ENCODE measurements around the gene GBP2.

GBP2 gene

GRCh38 chr1:89172468-89173143 is 46.7 kb upstream of the GBP2 start (continued):
- TF ChIP-seq, protein P1, sequence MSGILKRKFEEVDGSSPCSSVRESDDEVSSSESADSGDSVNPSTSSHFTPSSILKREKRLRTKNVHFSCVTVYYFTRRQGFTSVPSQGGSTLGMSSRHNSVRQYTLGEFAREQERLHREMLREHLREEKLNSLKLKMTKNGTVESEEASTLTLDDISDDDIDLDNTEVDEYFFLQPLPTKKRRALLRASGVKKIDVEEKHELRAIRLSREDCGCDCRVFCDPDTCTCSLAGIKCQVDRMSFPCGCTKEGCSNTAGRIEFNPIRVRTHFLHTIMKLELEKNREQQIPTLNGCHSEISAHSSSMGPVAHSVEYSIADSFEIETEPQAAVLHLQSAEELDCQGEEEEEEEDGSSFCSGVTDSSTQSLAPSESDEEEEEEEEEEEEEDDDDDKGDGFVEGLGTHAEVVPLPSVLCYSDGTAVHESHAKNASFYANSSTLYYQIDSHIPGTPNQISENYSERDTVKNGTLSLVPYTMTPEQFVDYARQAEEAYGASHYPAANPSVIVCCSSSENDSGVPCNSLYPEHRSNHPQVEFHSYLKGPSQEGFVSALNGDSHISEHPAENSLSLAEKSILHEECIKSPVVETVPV (CRISPR knock-in tag; IDR thresholded peaks at IDR 0.05) = no peak
- TF ChIP-seq ESRRG (CRISPR knock-in tag; IDR thresholded peaks at IDR 0.05) = no peak
- no peak for TF ChIP-seq ARNTL (CRISPR knock-in tag; IDR thresholded peaks at IDR 0.05; ENCODE audit: borderline replicate concordance, low read depth)
- no peak for TF ChIP-seq CREB5 (CRISPR knock-in tag; IDR thresholded peaks at IDR 0.05; ENCODE audit: low read depth)

GRCh38 chr1:89171067-89171438 is 45.1 kb upstream of the GBP2 start:
- no peak for ATAC-seq
- TF ChIP-seq OSR1 (CRISPR knock-in tag; IDR thresholded peaks at IDR 0.05) = no peak
- no peak for TF ChIP-seq GLIS3 (CRISPR knock-in tag; IDR thresholded peaks at IDR 0.05)
- no peak for TF ChIP-seq SNAI2 (CRISPR knock-in tag; IDR thresholded peaks at IDR 0.05)
- TF ChIP-seq RARB (CRISPR knock-in tag; IDR thresholded peaks at IDR 0.05) = no peak
- no peak for TF ChIP-seq ZNF565 (CRISPR knock-in tag; conservative IDR thresholded peaks at IDR 0.05; ENCODE audit: low read depth)
- no peak for TF ChIP-seq ISL1 (CRISPR knock-in tag; IDR thresholded peaks at IDR 0.05)
- no peak for TF ChIP-seq PATZ1 (CRISPR knock-in tag; IDR thresholded peaks at IDR 0.05; ENCODE audit: borderline replicate concordance)
- no peak for TF ChIP-seq POU6F1 (CRISPR knock-in tag; IDR thresholded peaks at IDR 0.05; ENCODE audit: borderline replicate concordance, low read depth)
- no peak for TF ChIP-seq ZNF70 (CRISPR knock-in tag; IDR thresholded peaks at IDR 0.05)
- no peak for TF ChIP-seq TOX (CRISPR knock-in tag; IDR thresholded peaks at IDR 0.05; ENCODE audit: borderline replicate concordance)
- no peak for TF ChIP-seq ZFP3 (CRISPR knock-in tag; IDR thresholded peaks at IDR 0.05)
- TF ChIP-seq BACH2 (CRISPR knock-in tag; IDR thresholded peaks at IDR 0.05; ENCODE audit: borderline replicate concordance) = no peak
- TF ChIP-seq, protein P1 (CRISPR knock-in tag; IDR thresholded peaks at IDR 0.05) = no peak
- no peak for TF ChIP-seq ESRRG (CRISPR knock-in tag; IDR thresholded peaks at IDR 0.05)
- TF ChIP-seq TCF4 (CRISPR knock-in tag; IDR thresholded peaks at IDR 0.05; ENCODE audit: borderline replicate concordance) = no peak
- TF ChIP-seq ZNF8 (CRISPR knock-in tag; IDR thresholded peaks at IDR 0.05) = no peak
- TF ChIP-seq TSHZ2 (CRISPR knock-in tag; IDR thresholded peaks at IDR 0.05) = no peak
- no peak for TF ChIP-seq ZFP30 (CRISPR knock-in tag; IDR thresholded peaks at IDR 0.05)
- no peak for TF ChIP-seq ZC3H10 (CRISPR knock-in tag; IDR thresholded peaks at IDR 0.05)

Measured in SK-N-SH treated with all-trans-retinoic acid at 6 μM for 48 hours (cell line).